GM06990 (cell line): Measurements from ENCODE around the gene GALNT9.
"Not testable (repeated sequence)": the region's sequence is repeated elsewhere in the genome, so short reads cannot be mapped to it uniquely, and the experiment has no call there.

Experiments
- DNase-seq: peaks from one replicate; pipeline ENCODE4 v3.0.0-alpha.2; 2011; ENCODE audit not compliant: insufficient read length; ENCODE audit errors: extremely low read depth
- H3K27me3 ChIP-seq: replicated peaks from 2 replicates; pipeline ENCODE4 v1.6.0; 2011; ENCODE audit warnings: low read length; ENCODE audit not compliant: control insufficient read depth, insufficient read depth
- H3K36me3 ChIP-seq: 2 replicates; pipeline ENCODE4 v1.5.1; 2011; ENCODE audit warnings: low read length; ENCODE audit not compliant: control insufficient read depth, insufficient read depth
- H3K4me3 ChIP-seq: replicated peaks from 2 replicates; pipeline ENCODE4 v1.5.1; 2011; ENCODE audit warnings: low read depth, mild to moderate bottlenecking, control low read depth, low read length
- TF ChIP-seq, protein P1 (sequence below): IDR thresholded peaks from 2 replicates; pipeline ENCODE4 v1.5.1; 2011; ENCODE audit warnings: low read length, control low read depth, mild to moderate bottlenecking, inconsistent platforms; ENCODE audit not compliant: insufficient read depth, poor library complexity, severe bottlenecking

GALNT9 gene

DNA sequence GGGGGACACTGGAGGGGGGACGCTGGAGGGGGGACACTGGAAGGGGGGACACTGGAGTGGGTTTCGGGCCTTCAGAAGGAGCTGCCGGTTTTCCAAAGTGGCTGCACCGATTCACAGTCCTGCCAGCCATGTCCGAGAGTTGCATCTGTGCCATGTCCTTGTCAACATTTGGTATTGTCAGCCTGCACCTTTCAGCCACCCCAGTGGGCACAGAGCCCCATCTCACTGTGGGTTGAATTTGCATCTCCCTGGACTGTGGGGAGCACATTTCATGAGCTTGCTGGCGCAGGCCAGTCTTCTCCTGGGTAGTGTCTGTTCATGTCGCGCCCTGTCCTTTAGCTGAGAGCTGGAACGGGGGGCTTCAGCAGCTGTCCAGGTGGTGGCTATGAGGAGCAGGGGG is 72.7 kb downstream of the GALNT9 start:
- TF ChIP-seq, protein P1, sequence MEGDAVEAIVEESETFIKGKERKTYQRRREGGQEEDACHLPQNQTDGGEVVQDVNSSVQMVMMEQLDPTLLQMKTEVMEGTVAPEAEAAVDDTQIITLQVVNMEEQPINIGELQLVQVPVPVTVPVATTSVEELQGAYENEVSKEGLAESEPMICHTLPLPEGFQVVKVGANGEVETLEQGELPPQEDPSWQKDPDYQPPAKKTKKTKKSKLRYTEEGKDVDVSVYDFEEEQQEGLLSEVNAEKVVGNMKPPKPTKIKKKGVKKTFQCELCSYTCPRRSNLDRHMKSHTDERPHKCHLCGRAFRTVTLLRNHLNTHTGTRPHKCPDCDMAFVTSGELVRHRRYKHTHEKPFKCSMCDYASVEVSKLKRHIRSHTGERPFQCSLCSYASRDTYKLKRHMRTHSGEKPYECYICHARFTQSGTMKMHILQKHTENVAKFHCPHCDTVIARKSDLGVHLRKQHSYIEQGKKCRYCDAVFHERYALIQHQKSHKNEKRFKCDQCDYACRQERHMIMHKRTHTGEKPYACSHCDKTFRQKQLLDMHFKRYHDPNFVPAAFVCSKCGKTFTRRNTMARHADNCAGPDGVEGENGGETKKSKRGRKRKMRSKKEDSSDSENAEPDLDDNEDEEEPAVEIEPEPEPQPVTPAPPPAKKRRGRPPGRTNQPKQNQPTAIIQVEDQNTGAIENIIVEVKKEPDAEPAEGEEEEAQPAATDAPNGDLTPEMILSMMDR, result no peak
- Histone ChIP-seq H3K36me3 (no peaks in the 10 kb centered on the region), H3K4me3 (no peak overlapping the region), H3K27me3 (no peaks in the 10 kb centered on the region)
- DNase-seq, result no peak

- H3K36me3 ChIP-seq, result no peaks in the 10 kb centered on the region
- DNase-seq, result no peak
- TF ChIP-seq, protein P1, result no peak
- H3K27me3 ChIP-seq, result no peaks in the 10 kb centered on the region
- no peak overlapping the region for H3K4me3 ChIP-seq
These were observed 73.7 kb downstream of the GALNT9 start for GRCh38 chr12:132255642-132256041.

GRCh38 chr12:132253698-132254480 is 75.5 kb downstream of the GALNT9 start:
- TF ChIP-seq, protein P1, result no peak

DNA sequence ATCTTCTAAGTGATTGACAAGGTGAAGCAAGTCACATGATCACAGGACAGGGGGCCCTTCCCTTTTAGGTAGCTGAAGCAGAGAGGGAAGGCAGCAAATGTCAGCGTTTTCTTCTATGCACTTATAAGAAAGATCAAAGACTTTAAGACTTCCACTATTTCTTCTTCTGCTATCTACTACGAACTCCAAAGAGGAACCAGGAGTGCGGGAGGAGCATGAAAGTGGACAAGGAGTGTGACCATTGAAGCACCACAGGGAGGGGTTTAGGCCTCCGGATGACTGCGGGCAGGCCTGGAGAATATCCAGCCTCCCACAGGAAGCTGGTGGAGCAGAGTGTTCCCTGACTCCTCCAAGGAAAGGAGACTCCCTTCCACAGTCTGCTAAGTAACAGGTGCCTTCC is 76.4 kb downstream of the GALNT9 start:
- not testable (repeated sequence) for H3K36me3 ChIP-seq, H3K27me3 ChIP-seq, H3K4me3 ChIP-seq, DNase-seq

More at GRCh38 chr12:132253698-132254480, 75.5 kb downstream of the GALNT9 start:
- no peak for DNase-seq
- Histone ChIP-seq H3K36me3 (no peaks in the 10 kb centered on the region), H3K4me3 (no peak overlapping the region), H3K27me3 (no peaks in the 10 kb centered on the region)

DNA sequence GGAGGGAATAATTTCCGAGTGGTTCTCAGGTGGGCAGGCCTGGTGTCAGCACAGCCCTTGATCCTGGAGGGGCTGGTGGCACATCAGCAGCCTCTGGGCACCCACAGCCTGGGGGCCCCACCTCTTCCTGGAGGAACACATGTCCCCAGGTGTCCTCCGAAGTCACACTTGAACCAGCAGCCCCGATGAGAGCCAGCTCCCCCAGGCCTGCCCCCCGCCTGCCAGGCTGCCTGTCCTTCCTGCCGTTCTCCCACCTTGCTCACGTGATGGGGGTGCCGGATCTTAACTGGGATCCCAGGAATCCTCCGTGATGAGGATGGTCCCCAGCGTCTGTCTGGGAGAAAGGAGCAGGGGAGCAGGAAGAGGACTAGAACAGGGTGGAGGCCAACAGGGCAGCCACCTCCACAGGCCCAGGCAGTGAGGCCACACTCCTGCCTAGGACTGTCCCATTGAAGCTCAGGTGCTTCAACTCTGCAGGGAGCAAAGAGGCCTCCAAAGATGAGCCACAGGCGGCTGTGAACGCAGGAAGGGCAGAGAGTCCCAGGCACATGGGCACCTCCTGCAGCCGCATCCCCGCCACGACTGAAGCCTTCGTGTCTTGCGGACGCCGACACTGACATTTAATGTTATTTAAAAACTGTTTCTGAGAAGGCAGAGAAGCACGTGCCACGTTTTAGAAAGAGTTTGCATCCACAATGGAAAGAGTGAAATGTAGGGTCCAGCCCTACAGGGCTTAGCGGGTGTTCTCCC is 77.5 kb downstream of the GALNT9 start:
- Histone ChIP-seq H3K27me3 (no peaks in the 10 kb centered on the region), H3K36me3 (no peaks in the 10 kb centered on the region), H3K4me3 (no peak overlapping the region)
- TF ChIP-seq, protein P1, result no peak
- no peak for DNase-seq

GRCh38 chr12:132251310-132251709 is 78.1 kb downstream of the GALNT9 start:
- H3K36me3 ChIP-seq, result no peaks in the 10 kb centered on the region
- DNase-seq, result no peak
- TF ChIP-seq, protein P1, result no peak
- H3K4me3 ChIP-seq, result no peak overlapping the region
- H3K27me3 ChIP-seq, result no peaks in the 10 kb centered on the region
